SK-N-SH (cell line): Measurements from ENCODE around the gene TPSAB1. TPM values are rescaled to one million over a fixed set of nuclear protein-coding genes. Genes with fewer than 3 reads are reported as not detected.

Experiments
- CTCF ChIA-PET: fragments of 300-600, 350-600 bp; formaldehyde crosslinking; extraction: SDS; loops from one replicate; lab custom pipeline; 2021; lab: Yijun Ruan, JAX
- POLR2A ChIA-PET: fragments of 350-600 bp; sonication (Branson Sonifier 250); formaldehyde crosslinking; extraction: SDS; loops from one replicate; lab custom pipeline; 2020; ENCODE audit warnings: antibody characterized with exemption, inconsistent platforms; lab: Yijun Ruan, JAX
- DNase-seq: peaks from one replicate; pipeline ENCODE4 v3.0.0; 2012
- H2AFZ ChIP-seq: fragments of 200-600 bp; sonication (generic); 2 replicates; pipeline ENCODE4 v1.8.1; 2016; ENCODE audit warnings: antibody characterized with exemption, mild to moderate bottlenecking, low read depth
- H3F3A ChIP-seq: fragments of 200-600 bp; sonication (generic); replicated peaks from 2 replicates; pipeline ENCODE3; 2016; ENCODE audit warnings: antibody characterized with exemption, mild to moderate bottlenecking; ENCODE audit not compliant: insufficient read depth
- H3K27ac ChIP-seq, 2 experiments: fragments of 200-500 bp in 1 of 2; fragments of 200-600 bp in 1 of 2; sonication (Bioruptor generic) in 1 of 2; sonication (generic), shearing (Covaris generic) in 1 of 2; 2 replicates each; pipeline versions ENCODE4 v1.5.1 to v1.6.1; 2014 to 2016; ENCODE audit warnings: low read depth in 2 of 2, inconsistent platforms in 1 of 2, low read length in 1 of 2, mild to moderate bottlenecking in 1 of 2, mixed read lengths in 1 of 2
- H3K27me3 ChIP-seq: fragments of 200-600 bp; sonication (generic), shearing (Covaris generic); 2 replicates; pipeline ENCODE4 v1.6.1; 2016; ENCODE audit warnings: mixed run types; ENCODE audit not compliant: insufficient read depth
- H3K36me3 ChIP-seq, 2 experiments: fragments of 200-500 bp in 1 of 2; fragments of 200-600 bp in 1 of 2; sonication (Bioruptor generic) in 1 of 2; sonication (generic) in 1 of 2; replicated peaks in 1 of 2; 2 replicates each; pipeline versions ENCODE3 to v1.5.1; 2014 to 2016; ENCODE audit warnings: low read length in 1 of 2, mild to moderate bottlenecking in 1 of 2; ENCODE audit not compliant: insufficient read depth in 2 of 2, control insufficient read depth in 1 of 2
- H3K4me1 ChIP-seq, 2 experiments: fragments of 200-500 bp in 1 of 2; fragments of 200-600 bp in 1 of 2; sonication (Bioruptor generic) in 1 of 2; sonication (generic), shearing (Covaris generic) in 1 of 2; 2 replicates each; pipeline versions ENCODE4 v1.5.1 to v1.6.1; 2014 to 2016; ENCODE audit warnings: low read depth in 1 of 2, low read length in 1 of 2, mixed run types in 1 of 2; ENCODE audit not compliant: insufficient read depth in 2 of 2, control insufficient read depth in 1 of 2
- H3K4me2 ChIP-seq: fragments of 200-600 bp; sonication (generic), shearing (Covaris generic); 2 replicates; pipeline ENCODE4 v1.6.1; 2017; ENCODE audit warnings: mixed run types
- H3K4me3 ChIP-seq, 2 experiments: fragments of 200-500 bp in 1 of 2; fragments of 200-600 bp in 1 of 2; sonication (Bioruptor generic) in 1 of 2; sonication (generic), shearing (Covaris generic) in 1 of 2; 2 replicates each; pipeline versions ENCODE4 v1.5.1 to v1.8.1; 2014 to 2016; ENCODE audit warnings: low read depth in 2 of 2, inconsistent platforms in 1 of 2, low read length in 1 of 2, mild to moderate bottlenecking in 1 of 2, mixed read lengths in 1 of 2, moderate library complexity in 1 of 2
- H3K79me2 ChIP-seq: fragments of 200-600 bp; sonication (generic); 2 replicates; pipeline ENCODE4 v1.8.1; 2017; ENCODE audit warnings: mild to moderate bottlenecking; ENCODE audit not compliant: insufficient read depth
- H3K9ac ChIP-seq: fragments of 200-600 bp; sonication (generic); 2 replicates; pipeline ENCODE4 v1.6.1; 2017; ENCODE audit warnings: mixed run types
- H3K9me2 ChIP-seq: fragments of 200-600 bp; sonication (generic); 2 replicates; pipeline ENCODE4 v1.6.1; 2017; ENCODE audit warnings: mixed run types
- H3K9me3 ChIP-seq: fragments of 200-600 bp; sonication (generic); 2 replicates; pipeline ENCODE4 v1.6.1; 2017; ENCODE audit warnings: mixed run types, mild to moderate bottlenecking, moderate library complexity
- H4K20me1 ChIP-seq: fragments of 200-600 bp; sonication (generic); 2 replicates; pipeline ENCODE4 v1.6.1; 2017; ENCODE audit warnings: mild to moderate bottlenecking, mixed run types; ENCODE audit not compliant: insufficient read depth
- EP300 ChIP-seq, 2 experiments: IDR thresholded peaks; 2 replicates each; pipeline versions ENCODE4 v1.4.0 to v1.6.1; 2012; ENCODE audit warnings: borderline replicate concordance in 1 of 2, low read depth in 1 of 2, low read length in 1 of 2
- EZH2phosphoT487 ChIP-seq: fragments of 200-600 bp; sonication (generic); IDR thresholded peaks from 2 replicates; pipeline ENCODE4 v1.6.1; 2017; ENCODE audit warnings: low read depth, mixed run types, mild to moderate bottlenecking, antibody characterized with exemption, moderate library complexity, borderline replicate concordance
- MXI1 ChIP-seq: IDR thresholded peaks from 2 replicates; pipeline ENCODE4 v1.6.1; 2012; ENCODE audit warnings: mild to moderate bottlenecking, low read depth, low read length, improper control_type of control experiment
- NFIC ChIP-seq: IDR thresholded peaks from 2 replicates; pipeline ENCODE4 v1.4.0; 2012; ENCODE audit warnings: borderline replicate concordance
- NRF1 ChIP-seq: IDR thresholded peaks from 2 replicates; pipeline ENCODE4 v1.6.1; 2012; ENCODE audit warnings: low read depth, mild to moderate bottlenecking, low read length
- PBX3 ChIP-seq: IDR thresholded peaks from 2 replicates; pipeline ENCODE4; 2012
- POLR2AphosphoS5 ChIP-seq: IDR thresholded peaks from 2 replicates; pipeline ENCODE4 v1.6.1; 2012; ENCODE audit warnings: low read depth, low read length
- RAD21 ChIP-seq: IDR thresholded peaks from 2 replicates; pipeline ENCODE4 v1.6.1; 2012; ENCODE audit warnings: mild to moderate bottlenecking, low read length
- REST ChIP-seq: IDR thresholded peaks from 2 replicates; pipeline ENCODE4 v1.6.1; 2012; ENCODE audit warnings: mild to moderate bottlenecking, low read depth, low read length, moderate library complexity
- RXRA ChIP-seq: IDR thresholded peaks from 2 replicates; pipeline ENCODE4 v1.4.0; 2012; ENCODE audit warnings: low read depth, mild to moderate bottlenecking, borderline replicate concordance
- SIN3A ChIP-seq: IDR thresholded peaks from 2 replicates; pipeline ENCODE4 v1.6.1; 2012; ENCODE audit warnings: low read depth, mild to moderate bottlenecking, low read length, moderate library complexity, borderline replicate concordance
- SMC3 ChIP-seq: IDR thresholded peaks from 2 replicates; pipeline ENCODE4 v1.6.1; 2012; ENCODE audit warnings: low read depth, low read length, improper control_type of control experiment
- TAF1 ChIP-seq: IDR thresholded peaks from 2 replicates; pipeline ENCODE4 v1.6.1; 2012; ENCODE audit warnings: low read depth, mild to moderate bottlenecking, low read length, moderate library complexity, borderline replicate concordance
- TEAD4 ChIP-seq: IDR thresholded peaks from 2 replicates; pipeline ENCODE4 v1.4.0; 2012; ENCODE audit warnings: mild to moderate bottlenecking, borderline replicate concordance; ENCODE audit not compliant: insufficient read depth
- USF1 ChIP-seq: IDR thresholded peaks from 2 replicates; pipeline ENCODE4 v1.4.0; 2012; ENCODE audit warnings: low read depth, borderline replicate concordance
- USF2 ChIP-seq: fragments of 150-350 bp; IDR thresholded peaks from 2 replicates; pipeline ENCODE4 v1.6.1; 2017; ENCODE audit warnings: antibody characterized with exemption, low read length, low read depth, borderline replicate concordance
- YY1 ChIP-seq: IDR thresholded peaks from 2 replicates; pipeline ENCODE4 v1.4.0; 2012; ENCODE audit warnings: low read depth, mild to moderate bottlenecking
- WGBS: methylation state at CpG from one replicate; pipeline ENCODE4 v1.1.6; 2017; ENCODE audit warnings: low lambda C conversion rate; 5-methylcytosine and 5-hydroxymethylcytosine counted together
- polyA plus RNA-seq, 3 experiments: library from polyadenylated mRNA; depleted of rRNA; stranded (reverse); fragments of >200 nt; gene quantifications; 2 replicates each; pipeline ENCODE4 v1.2.3, GENCODE V29; 2012

The TPSAB1 gene
- polyA plus RNA-seq, 1 of the 3 experiments (the other 2 are of a cell fraction), result not detected

GRCh38 chr16:1257561-1258224 lies 17.2 kb downstream of the TPSAB1 start:
- Histone ChIP-seq H4K20me1 (no peaks in the 10 kb centered on the region), H3K27me3 (peaks cover 54% of the 10 kb centered on the region), H3F3A (no peaks in the 10 kb centered on the region), H3K36me3 (no peaks in the 10 kb centered on the region), H3K79me2 (no peaks in the 10 kb centered on the region), H3K4me3 (no peak overlapping the region), H3K9me3 (no peaks in the 10 kb centered on the region), H3K9ac (no peak overlapping the region), H3K4me1 (peaks cover 0 to 2% of the 10 kb centered on the region in 2 experiments; a peak in 1 of 4 replicates), H3K9me2 (no peaks in the 10 kb centered on the region), H3K4me2 (no peak overlapping the region), H2AFZ (no peak overlapping the region), H3K27ac (no peak overlapping the region)
- ChIA-PET POLR2A (no interaction called here), CTCF (no interaction called here)
- 40% methylated on average over 4 of the region's 34 CpGs for WGBS
- DNase-seq, result peak; percentile 43
- no peak for TF ChIP-seq SIN3A
- no peak for TF ChIP-seq USF2
- TF ChIP-seq EP300 (IDR thresholded peaks at IDR 0.05; ENCODE audit: borderline replicate concordance in 1 of 2, low read depth in 1 of 2, low read length in 1 of 2), result no peak
- no peak for TF ChIP-seq USF1
- no peak for TF ChIP-seq SMC3

GRCh38 chr16:1258225-1258600 lies 17.7 kb downstream of the TPSAB1 start:
- no peaks in the 10 kb centered on the region for H4K20me1 ChIP-seq
- no peaks in the 10 kb centered on the region for H3F3A ChIP-seq
- peaks cover 0 to 2% of the 10 kb centered on the region in 2 experiments; a peak in 1 of 4 replicates for H3K4me1 ChIP-seq
- peaks cover 57% of the 10 kb centered on the region for H3K27me3 ChIP-seq
- no peak overlapping the region for H3K4me2 ChIP-seq
- no peak overlapping the region for H2AFZ ChIP-seq
- no peak for DNase-seq
- H3K79me2 ChIP-seq, result no peaks in the 10 kb centered on the region
- H3K4me3 ChIP-seq, result no peak overlapping the region
- 8% methylated on average over 2 of the region's 12 CpGs for WGBS
- CTCF ChIA-PET, result no interaction called here
- no peaks in the 10 kb centered on the region for H3K9me2 ChIP-seq
- TF ChIP-seq NFIC, result no peak
- no peak for TF ChIP-seq RAD21
- TF ChIP-seq NRF1, result no peak
- no peak for TF ChIP-seq POLR2AphosphoS5
- no peak for TF ChIP-seq TEAD4
- no peak for TF ChIP-seq EP300 (IDR thresholded peaks at IDR 0.05; ENCODE audit: borderline replicate concordance in 1 of 2, low read depth in 1 of 2, low read length in 1 of 2)
- TF ChIP-seq TAF1, result no peak
- TF ChIP-seq REST, result no peak
- TF ChIP-seq EZH2phosphoT487, result no peak
- no peak for TF ChIP-seq RXRA
- TF ChIP-seq USF2, result no peak
- no peak for TF ChIP-seq PBX3
- no peak for TF ChIP-seq YY1
- TF ChIP-seq MXI1, result no peak
- TF ChIP-seq, all 33 proteins: peak for 0
- POLR2A ChIA-PET, result no interaction called here
- H3K27ac ChIP-seq, result no peak overlapping the region
- H3K9me3 ChIP-seq, result no peaks in the 10 kb centered on the region
- no peak overlapping the region for H3K9ac ChIP-seq
- no peaks in the 10 kb centered on the region for H3K36me3 ChIP-seq
